GM12872 (cell line): ENCODE data around the gene OR10AG1.
A peak's percentile ranks its signal among the peaks of the same experiment; 100 is the strongest.

ENCODE experiments used
- TF ChIP-seq, protein P1 (sequence below): IDR thresholded peaks from 3 replicates; pipeline ENCODE4 v1.5.1; 2011; ENCODE audit warnings: low read depth, mild to moderate bottlenecking, low read length, moderate library complexity; ENCODE audit not compliant: insufficient read depth

The OR10AG1 gene

DNA sequence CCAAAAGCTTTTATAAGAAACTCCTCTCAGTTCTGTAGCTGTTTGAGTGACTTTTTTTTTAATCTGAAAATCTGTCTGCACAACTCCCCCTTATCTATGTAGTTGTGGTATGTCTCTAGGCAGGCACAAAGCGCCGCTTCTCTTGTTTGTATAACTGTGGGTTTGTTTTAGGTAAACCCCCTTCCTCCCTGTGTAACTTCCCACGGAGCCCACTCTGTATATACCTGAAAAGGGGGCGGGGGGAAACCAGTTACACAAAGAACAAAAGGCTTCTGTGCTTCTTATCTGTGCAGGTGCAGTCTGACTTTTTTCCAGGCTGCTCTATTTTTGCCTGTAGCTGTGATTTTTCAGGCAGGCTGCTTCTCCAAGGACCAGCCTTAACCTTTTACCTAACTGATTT, 13.2 kb downstream of the OR10AG1 start:
- TF ChIP-seq, protein P1, sequence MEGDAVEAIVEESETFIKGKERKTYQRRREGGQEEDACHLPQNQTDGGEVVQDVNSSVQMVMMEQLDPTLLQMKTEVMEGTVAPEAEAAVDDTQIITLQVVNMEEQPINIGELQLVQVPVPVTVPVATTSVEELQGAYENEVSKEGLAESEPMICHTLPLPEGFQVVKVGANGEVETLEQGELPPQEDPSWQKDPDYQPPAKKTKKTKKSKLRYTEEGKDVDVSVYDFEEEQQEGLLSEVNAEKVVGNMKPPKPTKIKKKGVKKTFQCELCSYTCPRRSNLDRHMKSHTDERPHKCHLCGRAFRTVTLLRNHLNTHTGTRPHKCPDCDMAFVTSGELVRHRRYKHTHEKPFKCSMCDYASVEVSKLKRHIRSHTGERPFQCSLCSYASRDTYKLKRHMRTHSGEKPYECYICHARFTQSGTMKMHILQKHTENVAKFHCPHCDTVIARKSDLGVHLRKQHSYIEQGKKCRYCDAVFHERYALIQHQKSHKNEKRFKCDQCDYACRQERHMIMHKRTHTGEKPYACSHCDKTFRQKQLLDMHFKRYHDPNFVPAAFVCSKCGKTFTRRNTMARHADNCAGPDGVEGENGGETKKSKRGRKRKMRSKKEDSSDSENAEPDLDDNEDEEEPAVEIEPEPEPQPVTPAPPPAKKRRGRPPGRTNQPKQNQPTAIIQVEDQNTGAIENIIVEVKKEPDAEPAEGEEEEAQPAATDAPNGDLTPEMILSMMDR = no peak

DNA sequence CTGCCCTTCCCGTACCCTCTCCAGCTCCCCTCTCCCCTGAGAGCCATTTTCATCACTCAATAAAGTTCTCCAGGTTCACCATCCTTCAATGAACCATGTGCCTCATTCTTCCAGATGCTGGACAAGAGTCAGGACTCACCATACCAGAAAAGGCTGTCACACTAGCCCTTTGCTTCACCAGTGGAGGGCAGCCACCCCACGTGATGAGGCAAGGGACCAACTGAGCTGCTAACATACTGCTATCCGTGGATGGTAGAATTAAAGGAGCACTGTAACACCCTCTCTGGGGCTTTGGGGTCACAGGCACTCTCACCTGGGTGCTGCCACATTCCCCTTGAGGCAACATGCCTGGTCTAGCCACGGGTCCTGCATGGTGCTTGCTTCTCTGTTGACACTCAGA, 20.4 kb downstream of the OR10AG1 start:
- TF ChIP-seq, protein P1 = no peak

DNA sequence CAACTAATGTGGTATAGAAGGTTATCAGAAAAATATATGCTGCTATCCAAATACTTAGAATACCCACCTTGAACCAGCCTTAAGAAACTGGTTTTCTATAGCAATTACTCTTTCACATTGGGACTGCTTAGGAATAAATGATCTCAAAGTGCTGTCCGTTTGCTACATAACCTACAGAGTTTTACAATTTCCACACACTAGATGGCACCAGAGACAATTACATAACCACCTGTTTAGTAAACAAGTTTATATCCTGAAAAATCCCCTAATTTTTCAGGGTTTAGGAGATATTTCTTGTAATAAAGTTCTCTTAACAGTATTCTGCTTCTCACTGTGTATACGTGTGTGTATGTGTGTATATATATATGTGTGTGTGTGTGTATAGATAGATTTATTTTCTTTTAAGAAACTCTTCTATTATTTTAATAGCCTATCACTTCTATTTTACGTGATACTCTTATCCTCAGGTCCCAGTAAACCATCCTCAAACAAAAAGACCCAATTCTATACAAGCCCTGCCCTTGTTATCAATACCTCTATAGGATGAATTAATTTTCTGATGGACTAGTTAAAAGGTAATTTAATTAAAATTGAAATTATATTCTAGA, 26.9 kb downstream of the OR10AG1 start:
- TF ChIP-seq, protein P1 = peak; percentile 42; the same call in 2 of the 3 replicates

DNA sequence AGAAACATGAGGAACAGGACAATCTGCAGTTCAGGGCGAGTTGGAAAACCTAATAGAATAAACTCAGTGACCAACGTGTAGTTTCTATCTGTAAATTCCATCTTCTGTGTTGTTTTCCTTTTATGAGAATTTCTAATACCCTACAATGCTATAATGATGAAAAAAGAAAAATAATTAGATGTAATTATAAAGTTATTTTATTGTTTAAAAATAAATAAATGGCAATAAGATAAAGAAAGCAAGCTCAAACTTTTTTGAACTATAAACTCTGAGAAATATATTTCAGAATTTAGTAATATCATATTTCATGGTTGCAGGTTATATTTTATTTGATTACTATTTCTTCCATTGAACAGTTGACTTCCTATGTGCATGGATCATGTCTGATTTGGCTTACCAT, 33.4 kb downstream of the OR10AG1 start, which contains the start of gene OR5I1:
Gene OR5I1, minus strand, starts transcription at position 101 of the 400 bp plus-strand sequence. Its CDS starts 0 bp downstream, at position 101.
- TF ChIP-seq, protein P1 = no peak

DNA sequence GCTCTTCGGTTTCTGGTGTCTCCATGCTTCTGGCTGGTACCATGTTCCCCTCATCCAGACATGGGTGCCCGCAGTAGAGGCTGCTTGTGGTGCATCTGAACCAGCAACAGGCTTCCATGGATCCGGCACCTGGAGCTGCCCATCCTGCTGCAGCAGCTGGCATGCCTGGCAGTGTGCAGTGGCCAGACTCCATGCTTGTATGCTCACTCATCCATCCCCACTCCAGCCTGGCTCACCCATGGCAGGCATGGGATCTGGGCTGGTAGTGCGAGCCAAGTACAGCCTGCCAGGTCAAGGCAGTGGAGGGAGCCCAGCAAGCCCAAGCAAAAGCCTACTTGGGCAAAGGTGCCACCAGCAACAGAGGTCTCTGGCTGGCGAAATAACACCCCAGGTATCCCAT, 49.2 kb downstream of the OR10AG1 start:
- TF ChIP-seq, protein P1 = no peak
